A549 (cell line): ENCODE results near the gene RTBDN.

Source experiments
- JUN ChIP-seq, 2 experiments: fragments of >200 bp; sonication (Bioruptor Twin); formaldehyde crosslinking; IDR thresholded peaks; 2 replicates in 1 of 2; 3 replicates in 1 of 2; pipeline ENCODE4 v1.6.1; 2016 to 2017
- POLR2AphosphoS2 ChIP-seq: conservative IDR thresholded peaks from 2 replicates; pipeline ENCODE4 v1.6.1; 2012; ENCODE audit warnings: low read length, improper control_type of control experiment, inconsistent platforms

DNA sequence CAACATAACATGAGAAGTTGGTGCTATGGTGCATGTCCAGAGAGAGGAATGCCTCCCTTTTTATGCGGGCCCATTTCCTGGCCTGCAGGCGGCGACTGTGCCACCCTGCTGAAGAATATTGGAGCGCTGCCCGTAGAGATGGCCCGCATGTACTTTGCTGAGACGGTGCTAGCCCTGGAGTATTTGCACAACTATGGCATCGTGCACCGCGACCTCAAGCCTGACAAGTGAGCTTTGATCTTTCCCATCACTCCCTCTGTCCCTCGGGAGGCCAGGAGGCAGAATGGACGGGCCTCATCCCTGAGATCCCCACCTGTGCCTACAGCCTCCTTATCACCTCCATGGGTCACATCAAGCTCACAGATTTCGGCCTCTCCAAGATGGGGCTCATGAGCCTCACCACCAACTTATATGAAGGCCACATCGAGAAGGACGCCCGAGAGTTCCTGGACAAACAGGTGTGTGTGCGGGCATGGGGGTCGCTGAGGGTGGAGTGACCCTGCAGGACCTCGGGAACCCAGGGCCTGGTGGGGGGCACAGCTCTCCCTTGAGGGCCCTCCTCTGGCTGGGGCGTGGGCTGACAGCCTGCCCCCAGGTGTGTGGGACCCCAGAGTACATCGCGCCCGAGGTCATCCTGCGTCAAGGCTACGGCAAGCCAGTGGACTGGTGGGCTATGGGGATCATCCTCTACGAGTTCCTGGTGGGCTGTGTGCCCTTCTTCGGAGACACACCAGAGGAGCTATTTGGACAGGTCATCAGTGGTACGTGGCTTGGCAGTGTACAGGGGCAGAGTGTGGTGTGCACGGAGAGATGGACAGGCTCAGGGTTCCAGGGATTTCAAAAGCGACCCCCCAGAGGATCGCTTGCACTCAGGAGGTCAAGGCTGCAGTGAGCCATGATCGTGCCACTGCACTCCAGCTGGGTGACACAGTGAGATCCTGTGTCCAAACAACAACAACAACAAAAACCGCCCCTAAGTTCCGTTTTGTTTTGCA, 30.6 kb upstream of the RTBDN start:
- TF ChIP-seq JUN (IDR thresholded peaks at IDR 0.05) (no peak), POLR2AphosphoS2 (no peak)
